Measurements from ENCODE around the gene MGME1.

MGME1 gene

DNA sequence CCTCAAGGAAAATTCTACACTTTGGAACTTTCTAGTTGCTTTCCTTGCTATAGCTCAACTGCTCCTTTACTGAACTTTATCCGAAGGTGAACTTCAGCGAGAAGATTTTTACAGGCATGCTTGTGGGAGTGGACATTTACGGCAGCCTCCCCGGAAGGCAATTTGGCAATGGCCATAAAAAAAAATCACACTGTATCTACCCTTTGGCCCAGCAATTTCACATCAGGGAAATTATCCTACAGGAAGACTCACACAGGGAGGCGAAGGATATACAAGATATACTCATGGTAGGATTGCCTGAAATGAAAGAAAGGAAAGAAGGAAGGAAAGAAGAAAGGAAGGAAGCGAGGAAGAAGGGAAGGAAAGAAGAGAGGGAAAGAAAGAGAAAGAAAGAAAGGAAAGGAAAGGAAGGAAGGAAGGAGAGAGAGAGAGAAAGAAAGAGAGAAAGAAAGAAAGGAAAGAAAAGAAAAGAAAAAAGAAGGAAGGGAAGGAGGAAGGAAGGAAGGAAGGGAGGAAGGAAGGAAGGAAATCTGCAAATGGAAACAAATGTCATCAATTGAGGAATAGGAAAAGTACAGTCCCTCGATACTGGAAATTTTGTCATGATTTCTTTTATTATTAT lies 63.2 kb downstream of the MGME1 start:
- DNase-seq, result no peak

DNA sequence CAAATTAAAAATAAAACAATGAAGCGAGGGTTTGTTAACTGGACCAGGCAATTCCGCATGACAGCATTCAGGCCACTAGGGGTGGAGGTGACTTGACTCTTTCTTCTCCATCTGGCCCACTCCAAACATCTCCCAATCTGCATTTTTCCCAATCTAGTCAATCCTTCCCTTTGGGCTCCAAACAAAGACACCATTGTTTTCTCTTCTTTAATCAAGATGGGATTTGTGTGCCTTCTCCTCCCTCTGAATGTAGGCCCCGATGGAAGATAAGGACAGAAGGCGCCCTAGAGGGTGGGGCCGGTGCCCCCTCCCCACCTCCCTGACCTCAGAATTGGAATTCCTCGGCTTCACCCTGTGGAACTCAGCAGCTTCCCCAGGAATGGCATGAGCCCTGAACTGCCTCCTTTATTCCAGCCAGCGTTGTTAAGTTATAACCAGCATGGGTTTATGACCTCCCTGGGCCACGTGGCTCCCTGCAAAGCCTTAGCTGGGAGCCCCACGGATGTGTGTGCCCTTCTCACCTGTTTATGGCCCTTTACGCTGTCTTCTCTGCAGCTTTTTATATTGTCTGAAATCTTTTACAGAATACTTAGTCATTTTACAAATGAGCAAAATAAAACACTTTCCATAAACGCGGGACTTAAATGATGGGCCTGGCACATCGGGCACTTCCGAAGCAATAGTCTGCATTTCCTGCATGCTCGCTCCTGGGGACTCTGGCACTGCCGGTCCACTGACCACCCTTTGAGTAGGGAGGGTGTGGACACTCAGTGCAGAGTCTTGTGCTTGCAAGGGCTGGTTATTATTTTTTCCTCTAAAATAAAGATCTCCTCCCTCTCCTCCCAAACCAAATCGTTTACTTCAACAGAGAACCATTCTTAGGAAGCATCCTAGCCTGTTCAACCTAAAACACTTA lies 64.4 kb downstream of the MGME1 start:
- no peak for DNase-seq

DNA sequence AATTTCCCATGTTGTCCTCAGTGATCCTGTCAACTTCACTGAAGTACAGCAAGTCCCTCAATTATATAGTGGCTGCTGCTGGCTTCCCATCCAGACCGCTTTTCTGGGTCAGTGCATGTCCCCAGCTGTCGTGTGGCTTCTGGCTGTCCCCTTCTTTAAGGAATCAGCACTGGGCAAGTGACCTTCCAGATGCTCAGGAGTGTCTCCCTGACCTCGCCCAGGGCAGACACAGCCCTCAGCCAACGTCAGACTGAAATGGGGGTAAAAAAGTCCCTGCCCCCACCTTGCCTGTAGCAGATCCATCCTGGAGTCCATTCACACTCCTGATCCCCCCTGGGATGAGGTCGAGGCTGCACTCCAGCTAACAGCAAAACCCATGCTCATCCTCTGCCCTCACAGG lies 65.2 kb downstream of the MGME1 start:
- DNase-seq, result no peak

DNA sequence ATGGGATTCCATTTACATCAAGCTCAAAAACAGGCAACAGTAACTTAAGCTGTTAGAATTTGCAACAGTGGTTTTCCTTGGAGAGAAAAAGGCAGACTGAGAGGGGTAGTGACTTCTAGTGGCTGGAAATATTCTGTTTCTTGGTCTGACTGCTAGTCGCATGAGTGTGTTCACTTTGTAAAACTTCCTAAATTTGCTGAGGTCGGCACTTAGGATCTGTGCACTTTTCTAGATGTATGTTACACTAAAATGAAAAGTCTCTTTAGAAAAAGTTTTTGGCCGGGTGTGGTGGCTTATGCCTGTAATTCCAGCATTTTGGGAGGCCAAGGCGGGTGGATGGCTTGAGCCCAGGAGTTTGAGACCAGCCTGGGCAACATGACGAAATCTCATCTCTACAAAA lies 70.2 kb downstream of the MGME1 start:
- no peak for DNase-seq
